OCI-LY3 (cell line): Measurements from ENCODE around the gene IFNW1.

Experiments
- CTCF ChIP-seq: fragments of 200-600, 300-600 bp; sonication (generic); IDR thresholded peaks from 2 replicates; pipeline ENCODE4 v1.5.1; 2014; ENCODE audit warnings: antibody characterized with exemption, low read length, low read depth
- EZH2phosphoT487 ChIP-seq: fragments of 200-600 bp; shearing (Covaris generic); IDR thresholded peaks from 2 replicates; pipeline ENCODE4 v1.6.1; 2018; ENCODE audit warnings: antibody characterized with exemption, mixed run types, low read depth

- TF ChIP-seq CTCF (no peak), EZH2phosphoT487 (no peak)
Observed at GRCh38 chr9:21102305-21102704, 39.3 kb downstream of the IFNW1 start.
